A673 (cell line): ENCODE data around the gene PSMB9. TPM values are rescaled to one million over a fixed set of nuclear protein-coding genes. Genes with fewer than 3 reads are reported as not detected.

Experiments used
- BruUV-seq: library from RNA; stranded (reverse); fragments of 400-500 nt; replicated peaks from 2 replicates; lab custom pipeline; 2021; lab: Mats Ljungman, UMichigan
- CTCF ChIA-PET: fragments of 300-600 bp; sonication (Branson Sonifier 250); formaldehyde crosslinking; loops from one replicate; lab custom pipeline; 2022; ENCODE audit warnings: antibody characterized with exemption; lab: Charles Lee
- POLR2A ChIA-PET: fragments of 300-600 bp; sonication (Branson Sonifier 250); formaldehyde crosslinking; loops from one replicate; lab custom pipeline; 2022; ENCODE audit warnings: antibody characterized with exemption; ENCODE audit not compliant: low non-redundant PET; lab: Charles Lee
- DNase-seq: peaks from one replicate; pipeline ENCODE4 v3.0.0-alpha.2; 2015; ENCODE audit warnings: low spot score
- H3K27ac ChIP-seq: fragments of 200-600 bp; sonication (generic); 2 replicates; pipeline ENCODE4 v1.5.1; 2016; ENCODE audit warnings: mixed run types, low read depth, mild to moderate bottlenecking, mixed read lengths, antibody characterized with exemption, low read length; ENCODE audit not compliant: poor library complexity, severe bottlenecking
- H3K27me3 ChIP-seq: fragments of 200-600 bp; sonication (generic); replicated peaks from 2 replicates; pipeline ENCODE4 v1.6.1; 2017; ENCODE audit warnings: mixed run types, low read depth, mild to moderate bottlenecking, mixed read lengths, antibody characterized with exemption, low read length; ENCODE audit not compliant: insufficient read depth, poor library complexity
- H3K36me3 ChIP-seq: fragments of 200-600 bp; sonication (generic); 2 replicates; pipeline ENCODE4 v1.6.1; 2016; ENCODE audit warnings: mixed run types, mild to moderate bottlenecking, mixed read lengths, antibody characterized with exemption, low read length; ENCODE audit not compliant: insufficient read depth, poor library complexity, severe bottlenecking
- H3K4me1 ChIP-seq: fragments of 200-600 bp; sonication (generic); 2 replicates; pipeline ENCODE4 v1.6.1; 2017; ENCODE audit warnings: mixed run types, mild to moderate bottlenecking, mixed read lengths, antibody characterized with exemption, low read length; ENCODE audit not compliant: insufficient read depth, poor library complexity, severe bottlenecking
- H3K4me3 ChIP-seq: fragments of 200-600 bp; sonication (generic); 2 replicates; pipeline ENCODE4 v1.5.1; 2016; ENCODE audit warnings: low read depth, mixed run types, mild to moderate bottlenecking, mixed read lengths, low read length; ENCODE audit not compliant: poor library complexity, severe bottlenecking
- H3K9me3 ChIP-seq: fragments of 200-600 bp; sonication (generic); 2 replicates; pipeline ENCODE4 v1.6.1; 2016; ENCODE audit warnings: mixed run types, low read depth, mild to moderate bottlenecking, mixed read lengths, antibody characterized with exemption, low read length; ENCODE audit not compliant: poor library complexity, severe bottlenecking
- CTCF ChIP-seq: fragments of 300-800, 200-600 bp; sonication (generic); conservative IDR thresholded peaks from 2 replicates; pipeline ENCODE4 v1.5.1; 2017; ENCODE audit warnings: low read depth, mild to moderate bottlenecking, antibody characterized with exemption, low read length, moderate library complexity, mixed read lengths
- EZH2 ChIP-seq: fragments of 200-600 bp; sonication (generic); IDR thresholded peaks from 2 replicates; pipeline ENCODE4 v1.6.1; 2017; ENCODE audit warnings: borderline replicate concordance, low read depth, mild to moderate bottlenecking, mixed read lengths, antibody characterized with exemption, low read length; ENCODE audit not compliant: poor library complexity, severe bottlenecking
- intact Hi-C: fragments of 100-400 bp; cut with micrococcal nuclease; formaldehyde crosslinking; loops from one replicate; pipeline ENCODE4 v1.10.0; 2022; ENCODE audit not compliant: unreplicated experiment
- total RNA-seq: library from RNA; stranded (reverse); gene quantifications from 2 replicates; pipeline ENCODE4 v1.2.3, GENCODE V29; 2021

PSMB9 gene
- total RNA-seq, 1 experiment from 2014 or later, result 6.8 TPM

DNA sequence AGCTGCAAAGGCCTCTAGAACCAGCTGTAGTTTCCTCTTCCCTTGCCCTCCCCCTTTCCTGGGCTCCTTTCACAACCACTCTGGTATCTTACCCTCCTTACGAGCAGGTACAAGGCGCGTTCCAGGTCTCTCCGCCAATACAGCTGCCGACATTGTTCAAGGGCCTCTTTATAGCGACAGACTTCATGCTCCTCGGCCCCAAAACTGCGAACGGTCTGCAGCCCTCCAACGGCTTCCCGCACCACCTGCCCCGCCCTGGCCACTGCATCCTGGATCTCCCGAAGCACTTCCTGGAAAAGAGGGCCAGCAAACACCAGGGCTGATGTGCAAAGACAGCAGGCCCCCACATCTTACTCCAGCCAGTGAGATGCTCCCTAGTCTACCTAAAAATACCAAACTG is 21.5 kb upstream of the PSMB9 start:
- Histone ChIP-seq H3K4me1 (peaks cover 6% of the 10 kb centered on the region), H3K9me3 (no peaks in the 10 kb centered on the region), H3K27ac (no peak overlapping the region), H3K4me3 (no peak overlapping the region), H3K27me3 (no peaks in the 10 kb centered on the region), H3K36me3 (no peaks in the 10 kb centered on the region)
- no peak for DNase-seq
- no TSS peak for BruUV-seq
- no peak for TF ChIP-seq EZH2
- no peak for TF ChIP-seq CTCF
- intact Hi-C loops, result no loop called here
- CTCF ChIA-PET, result no interaction called here
- POLR2A ChIA-PET, result no interaction called here

GRCh38 chr6:32833664-32834063 is 20.3 kb upstream of the PSMB9 start:
- no peaks in the 10 kb centered on the region for H3K9me3 ChIP-seq
- no peaks in the 10 kb centered on the region for H3K27me3 ChIP-seq
- H3K36me3 ChIP-seq, result no peaks in the 10 kb centered on the region
- H3K27ac ChIP-seq, result no peak overlapping the region
- no TSS peak for BruUV-seq
- TF ChIP-seq EZH2 (no peak), CTCF (no peak)
- peaks cover 9% of the 10 kb centered on the region for H3K4me1 ChIP-seq
- H3K4me3 ChIP-seq, result no peak overlapping the region
- CTCF ChIA-PET, result interaction anchor here (0.5 kb wide), 1 partner anchor 121 kb away, joined by 3 read pairs; no protein-coding TSS in a partner anchor
- POLR2A ChIA-PET, result no interaction called here
- intact Hi-C loops, result no loop called here
- no peak for DNase-seq

GRCh38 chr6:32835167-32835893 is 18.7 kb upstream of the PSMB9 start:
- intact Hi-C loops, result no loop called here
- H3K27me3 ChIP-seq, result no peaks in the 10 kb centered on the region
- peaks cover 9% of the 10 kb centered on the region for H3K4me1 ChIP-seq
- no peak for TF ChIP-seq CTCF
- TF ChIP-seq EZH2, result no peak
- no peaks in the 10 kb centered on the region for H3K9me3 ChIP-seq
- CTCF ChIA-PET, result no interaction called here
- DNase-seq, result no peak
- POLR2A ChIA-PET, result no interaction called here
- H3K27ac ChIP-seq, result no peak overlapping the region
- no peaks in the 10 kb centered on the region for H3K36me3 ChIP-seq
- no TSS peak for BruUV-seq
- H3K4me3 ChIP-seq, result no peak overlapping the region
